ENCODE data around the gene TBC1D2. TPM values are rescaled to one million over a fixed set of nuclear protein-coding genes. Genes with fewer than 3 reads are reported as not detected.

Gene TBC1D2
- total and polyA plus RNA-seq, 2 of the 13 experiments (the other 11 are each of a cell fraction or from before 2014, with no cell fraction given), result 2.0 to 2.8 TPM

- no peak for TF ChIP-seq ZBTB37 (CRISPR knock-in tag; IDR thresholded peaks at IDR 0.05)
- TF ChIP-seq TFE3 (CRISPR knock-in tag; IDR thresholded peaks at IDR 0.05), result no peak
- peak; percentile 64; the same call in 1 of the 2 replicates for TF ChIP-seq RERE (CRISPR knock-in tag; IDR thresholded peaks at IDR 0.05; ENCODE audit: low read depth)
- TF ChIP-seq ZNF484 (CRISPR knock-in tag; IDR thresholded peaks at IDR 0.05; ENCODE audit: borderline replicate concordance, low read depth), result no peak
- no peak for TF ChIP-seq ZNF687 (CRISPR knock-in tag; IDR thresholded peaks at IDR 0.05)
- TF ChIP-seq HCFC1 (IDR thresholded peaks at IDR 0.05; ENCODE audit: low read depth, low read length), result no peak
- no peak for TF ChIP-seq SOX6 (IDR thresholded peaks at IDR 0.05)
- peak; percentile 54 for TF ChIP-seq SOX6 (CRISPR knock-in tag; IDR thresholded peaks at IDR 0.05)
- no peak for TF ChIP-seq ZNF713 (CRISPR knock-in tag; IDR thresholded peaks at IDR 0.05)
- TF ChIP-seq PHF21A (CRISPR knock-in tag; IDR thresholded peaks at IDR 0.05), result 0 out of 2 replicates have a peak, but pooled peaks have one; percentile 33
- no peak for TF ChIP-seq ZNF644 (CRISPR knock-in tag; IDR thresholded peaks at IDR 0.05; ENCODE audit: low read depth)
- no peak for TF ChIP-seq ZNF781 (CRISPR knock-in tag; IDR thresholded peaks at IDR 0.05; ENCODE audit: borderline replicate concordance, not compliant biosample characterization)
- no peak for TF ChIP-seq ZNF20 (CRISPR knock-in tag; IDR thresholded peaks at IDR 0.05)
- TF ChIP-seq ZNF878 (CRISPR knock-in tag; IDR thresholded peaks at IDR 0.05), result no peak
- no peak for TF ChIP-seq ZNF772 (CRISPR knock-in tag; IDR thresholded peaks at IDR 0.05)
- TF ChIP-seq ZSCAN30 (CRISPR knock-in tag; IDR thresholded peaks at IDR 0.05), result no peak
- TF ChIP-seq MAFF (IDR thresholded peaks at IDR 0.05; ENCODE audit: low read depth, low read length), result no peak
- no peak for TF ChIP-seq ZKSCAN5 (CRISPR knock-in tag; IDR thresholded peaks at IDR 0.05)
Observed at GRCh38 chr9:98158071-98158831, 97.2 kb downstream of the TBC1D2 start (continued).

Data from HepG2 (cell line).